ENCODE results near the gene IMMT. TPM values are rescaled to one million over a fixed set of nuclear protein-coding genes. Genes with fewer than 3 reads are reported as not detected.

Gene IMMT
- total and polyA plus RNA-seq, 3 experiments from 2014 or later = 65.7 to 149 (median 147) TPM

DNA sequence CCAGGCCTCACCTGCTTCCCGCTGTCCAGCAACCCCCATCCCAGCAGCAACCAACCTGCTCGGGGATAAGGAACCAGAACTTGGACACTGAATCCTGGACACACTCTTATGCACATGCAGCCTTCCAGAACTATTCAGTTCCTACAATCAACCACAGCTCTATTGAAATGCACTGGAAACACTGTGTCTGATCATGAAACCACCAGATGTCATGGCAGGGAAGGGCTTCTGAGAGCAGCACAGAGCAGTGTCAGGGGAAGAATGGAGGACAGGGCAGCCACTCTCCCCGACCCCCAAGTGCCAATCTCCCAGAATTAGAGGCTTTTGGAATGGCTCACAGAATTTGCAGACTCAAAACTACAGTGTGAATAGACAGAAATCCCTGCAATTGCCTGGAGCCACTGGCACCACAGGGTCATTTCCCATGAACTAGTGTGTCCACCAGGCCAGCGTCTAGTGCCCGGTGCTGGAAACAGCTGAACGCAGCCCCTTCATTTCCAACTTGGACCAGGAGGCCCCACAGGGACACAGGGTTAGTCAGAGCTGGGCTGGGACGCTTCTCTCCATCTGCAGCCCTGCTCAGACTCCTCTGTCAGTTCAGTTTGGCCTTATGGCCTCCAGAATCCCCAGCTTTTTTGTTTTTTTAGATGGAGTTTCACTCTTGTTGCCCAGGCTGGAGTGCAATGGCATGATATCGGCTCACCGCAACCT lies 29.5 kb upstream of the IMMT start:
- Histone ChIP-seq H3K4me3 (ENCODE audit: low read length) (no peak overlapping the region), H3K27me3 (ENCODE audit: insufficient read depth, low read length, poor library complexity, severe bottlenecking) (no peaks in the 10 kb centered on the region), H3K27ac (ENCODE audit: low read depth, low read length) (no peak overlapping the region), H3K4me1 (ENCODE audit: insufficient read depth, low read length) (peaks cover 10% of the 10 kb centered on the region), H3K9me3 (ENCODE audit: low read length) (no peaks in the 10 kb centered on the region), H3K36me3 (ENCODE audit: insufficient read depth, low read length) (no peaks in the 10 kb centered on the region)
- Mint-ChIP-seq H3K9me3 (no peaks in the 10 kb centered on the region), H3K27ac (no peak overlapping the region), H3K36me3 (no peaks in the 10 kb centered on the region), H3K4me3 (no peak overlapping the region), H3K27me3 (no peaks in the 10 kb centered on the region), H3K4me1 (peaks cover 0 to 8% (median 3%) of the 10 kb centered on the region in 3 donors)
- no peak for DNase-seq
- CTCF ChIA-PET = no interaction called here
- POLR2A ChIA-PET = no interaction called here

DNA sequence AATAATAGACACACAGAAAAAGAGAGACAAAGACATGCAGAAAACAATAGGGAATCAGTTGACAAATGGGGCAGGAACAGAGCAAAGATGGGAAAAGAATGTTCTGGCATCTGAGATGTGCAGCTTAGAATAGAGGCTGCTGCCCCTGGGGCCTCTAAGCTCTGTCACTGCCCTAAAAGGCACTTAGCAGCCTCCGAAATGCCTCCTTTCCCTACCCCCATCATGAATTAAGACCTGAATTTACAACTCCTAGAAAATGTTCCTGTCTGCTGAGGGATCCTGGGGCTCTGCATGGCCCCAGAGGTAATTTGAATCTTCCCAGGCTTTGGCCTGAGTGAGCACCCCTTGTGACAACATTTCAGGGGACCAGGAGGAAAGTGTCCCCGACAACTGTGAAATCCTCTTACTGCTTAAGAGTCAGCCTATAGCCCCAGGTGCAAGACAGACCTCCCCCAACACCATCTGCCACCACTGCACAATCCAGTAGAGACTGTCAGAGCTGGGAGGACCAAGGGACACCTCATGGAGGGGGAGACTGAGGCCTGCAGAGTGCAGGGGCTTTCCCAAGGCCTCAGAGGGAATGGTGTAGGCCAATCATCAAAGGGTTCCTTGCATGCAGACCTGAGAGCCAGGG lies 28.8 kb upstream of the IMMT start:
- Mint-ChIP-seq H3K36me3 (no peaks in the 10 kb centered on the region), H3K27ac (peak overlapping the region in 1 of 8 donors; percentile 62), H3K4me1 (peaks cover 0 to 8% (median 3%) of the 10 kb centered on the region in 3 donors), H3K27me3 (no peaks in the 10 kb centered on the region), H3K9me3 (no peaks in the 10 kb centered on the region), H3K4me3 (peak overlapping the region in 1 of 7 donors; percentile 42)
- Histone ChIP-seq H3K4me3 (ENCODE audit: low read length) (no peak overlapping the region), H3K27ac (ENCODE audit: low read depth, low read length) (no peak overlapping the region), H3K4me1 (ENCODE audit: insufficient read depth, low read length) (peaks cover 10% of the 10 kb centered on the region), H3K36me3 (ENCODE audit: insufficient read depth, low read length) (no peaks in the 10 kb centered on the region), H3K9me3 (ENCODE audit: low read length) (no peaks in the 10 kb centered on the region), H3K27me3 (ENCODE audit: insufficient read depth, low read length, poor library complexity, severe bottlenecking) (no peaks in the 10 kb centered on the region)
- POLR2A ChIA-PET = no interaction called here
- CTCF ChIA-PET = interaction anchor here (0.6 kb wide), 1 partner anchor 145 kb away, joined by 3 read pairs; no protein-coding TSS in a partner anchor
- no peak for DNase-seq

DNA sequence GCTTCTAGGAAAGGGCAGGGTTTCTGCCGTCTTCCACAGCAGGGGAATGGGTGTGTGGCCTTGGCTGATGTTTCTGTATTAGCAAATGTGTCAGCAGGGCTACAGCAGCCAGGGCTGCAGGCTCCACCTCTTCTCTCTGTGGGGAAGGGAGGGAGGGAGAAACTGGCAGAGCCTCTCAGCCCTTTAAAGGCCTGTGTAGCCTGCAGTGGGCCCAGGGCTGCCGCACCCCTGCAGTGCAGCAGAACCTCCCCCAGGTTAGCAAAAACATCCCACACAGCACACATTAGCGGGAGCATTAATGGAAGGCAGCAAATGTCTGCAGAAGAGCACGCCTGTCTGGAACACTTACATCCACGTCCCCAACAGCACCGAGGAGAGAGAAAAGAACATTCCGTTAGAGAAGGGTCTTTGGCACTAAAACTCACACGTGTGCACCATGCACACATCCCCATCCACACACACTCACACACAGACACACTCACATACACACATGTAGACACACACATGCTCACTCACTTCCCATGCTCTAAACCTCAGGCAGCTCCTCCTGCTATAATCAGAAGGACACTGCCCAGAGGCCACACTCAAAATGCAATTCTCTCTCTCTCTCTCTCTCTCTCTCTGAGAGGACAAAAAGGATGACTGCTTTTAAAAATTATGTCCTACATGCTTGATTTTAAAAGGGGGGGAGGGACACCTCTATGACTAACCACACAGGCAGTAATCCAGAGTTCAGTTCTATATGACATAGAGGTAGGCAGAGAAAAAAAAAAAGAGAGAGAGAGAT lies 28.1 kb upstream of the IMMT start:
- ChIA-PET CTCF (interaction anchor here (0.6 kb wide), 1 partner anchor 145 kb away, joined by 3 read pairs; no protein-coding TSS in a partner anchor), POLR2A (no interaction called here)
- peaks cover 10% of the 10 kb centered on the region for H3K4me1 ChIP-seq (ENCODE audit: insufficient read depth, low read length)
- no peaks in the 10 kb centered on the region for H3K27me3 ChIP-seq (ENCODE audit: insufficient read depth, low read length, poor library complexity, severe bottlenecking)
- Mint-ChIP-seq H3K36me3 (no peaks in the 10 kb centered on the region), H3K27me3 (no peaks in the 10 kb centered on the region), H3K4me3 (no peak overlapping the region), H3K9me3 (no peaks in the 10 kb centered on the region), H3K4me1 (peaks cover 0 to 8% (median 3%) of the 10 kb centered on the region in 3 donors), H3K27ac (peak overlapping the region in 1 of 8 donors; percentile 63)
- H3K4me3 ChIP-seq (ENCODE audit: low read length) = no peak overlapping the region
- H3K27ac ChIP-seq (ENCODE audit: low read depth, low read length) = no peak overlapping the region
- H3K36me3 ChIP-seq (ENCODE audit: insufficient read depth, low read length) = no peaks in the 10 kb centered on the region
- DNase-seq = no peak
- H3K9me3 ChIP-seq (ENCODE audit: low read length) = no peaks in the 10 kb centered on the region

DNA sequence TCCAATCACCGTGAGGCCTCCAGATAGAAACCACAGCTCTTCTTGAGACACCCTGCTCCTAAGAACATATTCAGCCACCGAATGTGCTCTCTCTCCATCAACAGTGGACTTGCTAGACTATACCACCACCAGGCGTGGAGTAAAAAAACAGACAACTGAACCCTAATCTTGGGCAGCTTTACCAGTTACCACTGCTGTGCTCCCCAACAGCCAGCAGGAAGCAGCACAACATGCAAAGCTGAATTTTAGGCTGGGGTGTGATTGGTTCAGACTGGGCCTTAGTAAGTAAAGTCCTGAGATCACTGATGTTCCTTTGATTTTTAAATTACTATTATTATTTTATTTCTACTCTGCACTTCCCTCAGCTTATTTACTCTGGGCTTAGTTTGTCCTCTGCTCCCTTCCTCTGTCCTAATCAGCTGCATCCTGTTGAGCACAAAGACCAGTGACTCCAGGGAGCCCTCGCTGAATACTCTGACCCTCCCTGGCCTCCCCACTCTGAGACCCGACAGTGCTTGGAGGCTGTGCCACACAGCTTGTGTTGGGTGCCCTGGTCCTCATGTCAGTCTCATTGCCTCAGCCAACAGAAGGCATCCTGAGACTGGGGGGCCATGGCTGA lies 25.9 kb upstream of the IMMT start:
- H3K9me3 Mint-ChIP-seq = no peaks in the 10 kb centered on the region
- H3K4me1 Mint-ChIP-seq = peaks cover 0 to 8% (median 3%) of the 10 kb centered on the region in 3 donors
- Histone ChIP-seq H3K4me1 (ENCODE audit: insufficient read depth, low read length) (peaks cover 10% of the 10 kb centered on the region), H3K36me3 (ENCODE audit: insufficient read depth, low read length) (no peaks in the 10 kb centered on the region), H3K9me3 (ENCODE audit: low read length) (no peaks in the 10 kb centered on the region), H3K27ac (ENCODE audit: low read depth, low read length) (no peak overlapping the region), H3K4me3 (ENCODE audit: low read length) (no peak overlapping the region), H3K27me3 (ENCODE audit: insufficient read depth, low read length, poor library complexity, severe bottlenecking) (no peaks in the 10 kb centered on the region)
- H3K27me3 Mint-ChIP-seq = no peaks in the 10 kb centered on the region
- H3K36me3 Mint-ChIP-seq = no peaks in the 10 kb centered on the region
- peak in 2 of 5 donors; percentile 12 to 46 for DNase-seq
- H3K27ac Mint-ChIP-seq = peak overlapping the region in 2 of 8 donors; percentile 37 to 56
- CTCF ChIA-PET = interaction anchor here (0.7 to 1.6 kb wide), 7 partner anchors 9 to 152 kb away, joined by 3 to 4 read pairs (median 3); no protein-coding TSS in a partner anchor
- POLR2A ChIA-PET = no interaction called here
- no peak overlapping the region for H3K4me3 Mint-ChIP-seq

DNA sequence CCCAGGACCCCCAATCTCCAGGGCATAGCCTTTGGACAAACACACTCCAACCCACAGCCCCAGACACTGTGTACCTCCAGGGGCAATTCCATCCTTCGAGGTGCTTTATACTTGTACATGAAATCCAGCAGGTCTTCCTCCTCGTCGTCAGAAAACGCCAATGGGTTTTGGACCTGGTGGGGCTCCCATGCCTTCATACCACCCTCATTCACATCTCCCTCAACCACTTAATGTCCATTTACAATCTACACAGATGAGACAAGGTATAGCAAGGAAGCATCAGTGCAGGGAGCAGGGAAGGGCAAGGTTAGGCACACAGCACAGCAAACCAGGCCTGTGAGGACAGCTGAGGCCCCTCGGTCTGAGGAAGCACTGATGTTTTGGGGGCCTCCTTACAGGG lies 24.6 kb upstream of the IMMT start:
- Histone ChIP-seq H3K36me3 (ENCODE audit: insufficient read depth, low read length) (no peaks in the 10 kb centered on the region), H3K4me1 (ENCODE audit: insufficient read depth, low read length) (no peaks in the 10 kb centered on the region), H3K27ac (ENCODE audit: low read depth, low read length) (no peak overlapping the region), H3K4me3 (ENCODE audit: low read length) (no peak overlapping the region), H3K9me3 (ENCODE audit: low read length) (no peaks in the 10 kb centered on the region), H3K27me3 (ENCODE audit: insufficient read depth, low read length, poor library complexity, severe bottlenecking) (no peaks in the 10 kb centered on the region)
- no peaks in the 10 kb centered on the region for H3K27me3 Mint-ChIP-seq
- H3K36me3 Mint-ChIP-seq = peaks cover 0 to 3% (median 0%) of the 10 kb centered on the region in 3 donors
- no peak for DNase-seq
- H3K4me1 Mint-ChIP-seq = peaks cover 0 to 3% (median 3%) of the 10 kb centered on the region in 3 donors
- H3K4me3 Mint-ChIP-seq = no peak overlapping the region
- no peaks in the 10 kb centered on the region for H3K9me3 Mint-ChIP-seq
- H3K27ac Mint-ChIP-seq = peak overlapping the region in 1 of 8 donors; percentile 57
- ChIA-PET POLR2A (no interaction called here), CTCF (no interaction called here)

DNA sequence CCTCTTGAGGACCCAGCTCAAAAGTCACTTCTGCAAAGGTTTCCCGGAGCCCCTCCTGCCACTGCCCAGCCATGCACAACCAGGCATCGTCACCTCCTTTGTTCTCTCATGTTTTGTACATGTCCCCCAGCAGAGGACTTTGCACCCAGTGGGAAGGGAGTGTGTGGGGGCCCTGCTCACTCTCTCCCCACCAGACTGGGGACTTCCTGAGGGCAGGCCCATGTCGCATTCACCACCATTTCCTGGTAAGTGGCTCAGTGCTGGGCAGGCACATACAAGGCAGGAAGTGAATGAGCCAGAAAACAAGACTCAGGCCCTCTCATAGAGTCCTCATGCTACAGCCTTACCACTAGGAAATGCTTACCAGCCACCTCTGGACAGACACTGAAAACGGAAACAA lies 22.9 kb upstream of the IMMT start:
- Histone ChIP-seq H3K4me3 (ENCODE audit: low read length) (no peak overlapping the region), H3K27me3 (ENCODE audit: insufficient read depth, low read length, poor library complexity, severe bottlenecking) (no peaks in the 10 kb centered on the region), H3K36me3 (ENCODE audit: insufficient read depth, low read length) (peaks cover 5% of the 10 kb centered on the region), H3K9me3 (ENCODE audit: low read length) (no peaks in the 10 kb centered on the region), H3K4me1 (ENCODE audit: insufficient read depth, low read length) (no peaks in the 10 kb centered on the region), H3K27ac (ENCODE audit: low read depth, low read length) (no peak overlapping the region)
- Mint-ChIP-seq H3K4me3 (no peak overlapping the region), H3K27me3 (no peaks in the 10 kb centered on the region), H3K36me3 (peaks cover 0 to 19% (median 0%) of the 10 kb centered on the region in 3 donors), H3K9me3 (no peaks in the 10 kb centered on the region), H3K4me1 (peaks cover 0 to 3% (median 0%) of the 10 kb centered on the region in 3 donors), H3K27ac (peak overlapping the region in 1 of 8 donors; percentile 47)
- no peak for DNase-seq
- ChIA-PET POLR2A (no interaction called here), CTCF (no interaction called here)

DNA sequence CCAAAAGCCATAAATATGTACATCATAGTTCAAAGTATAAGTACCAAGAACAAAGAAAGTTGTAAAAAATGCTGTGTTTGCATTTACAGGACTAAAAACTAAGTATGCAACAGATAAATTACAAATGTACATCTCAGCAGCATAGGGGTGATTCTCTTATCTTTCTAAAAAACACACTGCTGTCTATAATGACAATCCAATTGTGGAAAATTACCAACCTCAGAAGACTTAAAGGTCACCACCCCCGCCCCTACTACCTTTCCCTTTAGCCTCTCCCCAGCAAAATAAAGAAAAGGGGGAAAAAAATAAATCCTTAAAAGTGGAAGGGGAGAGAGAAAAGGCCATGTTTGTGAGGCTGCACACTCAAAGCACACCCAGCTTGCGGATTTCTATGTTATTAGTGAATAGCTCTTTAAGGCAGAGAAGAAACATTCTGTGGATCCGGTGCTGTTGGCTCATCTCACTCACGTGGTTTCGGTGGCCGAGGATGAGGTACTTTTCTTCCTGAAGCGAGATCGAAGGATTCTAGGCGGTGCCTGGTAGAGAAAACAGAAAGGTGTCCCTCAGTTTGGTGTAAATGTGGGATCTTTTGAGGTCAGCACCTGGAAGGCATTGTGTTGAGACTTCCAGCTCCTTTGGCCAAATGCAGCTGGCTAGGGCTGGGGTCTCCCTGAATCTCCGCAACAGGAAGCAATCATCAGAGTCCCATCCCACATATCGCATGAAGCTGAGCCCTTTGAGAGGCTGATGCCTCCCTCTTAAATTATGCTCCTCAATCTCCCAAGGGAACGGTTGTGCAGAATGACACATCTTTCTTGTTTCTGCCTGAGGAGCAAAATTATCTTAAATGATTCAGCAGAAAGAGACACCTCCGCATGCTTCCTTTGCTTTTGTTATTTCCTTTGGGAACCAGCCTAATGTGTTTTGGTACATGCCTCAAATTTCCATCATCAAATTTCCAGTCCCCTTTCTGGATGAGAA lies 21.6 kb upstream of the IMMT start:
- ChIA-PET POLR2A (no interaction called here), CTCF (no interaction called here)
- Mint-ChIP-seq H3K9me3 (no peaks in the 10 kb centered on the region), H3K4me1 (peaks cover 0 to 3% (median 0%) of the 10 kb centered on the region in 3 donors), H3K27ac (peak overlapping the region in 2 of 8 donors; percentile 17), H3K36me3 (peaks cover 0 to 29% (median 0%) of the 10 kb centered on the region in 3 donors), H3K4me3 (peak overlapping the region in 1 of 7 donors; percentile 10), H3K27me3 (no peaks in the 10 kb centered on the region)
- peaks cover 12% of the 10 kb centered on the region for H3K36me3 ChIP-seq (ENCODE audit: insufficient read depth, low read length)
- H3K27ac ChIP-seq (ENCODE audit: low read depth, low read length) = peak overlapping the region; percentile 40
- H3K27me3 ChIP-seq (ENCODE audit: insufficient read depth, low read length, poor library complexity, severe bottlenecking) = no peaks in the 10 kb centered on the region
- no peaks in the 10 kb centered on the region for H3K4me1 ChIP-seq (ENCODE audit: insufficient read depth, low read length)
- no peaks in the 10 kb centered on the region for H3K9me3 ChIP-seq (ENCODE audit: low read length)
- no peak overlapping the region for H3K4me3 ChIP-seq (ENCODE audit: low read length)
- no peak for DNase-seq

All from CD8-positive, alpha-beta memory T cell (primary cell).